Testis (tissue), 2 donors: ENCODE results near the gene HES4.

Source experiments
- CTCF ChIP-seq, 3 experiments: fragments of 450-650 bp in 2 of 3; fragments of 200-600 bp in 1 of 3; sonication (generic) in 1 of 3; IDR thresholded peaks; one replicate each; pipeline ENCODE4 v1.5.1; 2016 to 2019; ENCODE audit warnings: antibody characterized with exemption in 3 of 3, mild to moderate bottlenecking in 2 of 3, moderate library complexity in 1 of 3
- POLR2A ChIP-seq: fragments of 450-650 bp; IDR thresholded peaks from one replicate; pipeline ENCODE4 v1.6.1; 2017; ENCODE audit warnings: antibody characterized with exemption, mild to moderate bottlenecking, moderate library complexity

GRCh38 chr1:964691-965525 lies 35.0 kb downstream of the HES4 start:
- TF ChIP-seq CTCF (IDR thresholded peaks at IDR 0.05): no peak
- no peak for TF ChIP-seq POLR2A
